ENCODE measurements around the gene VPS54.
A peak's percentile ranks its signal among the peaks of the same experiment; 100 is the strongest.

Gene VPS54

DNA sequence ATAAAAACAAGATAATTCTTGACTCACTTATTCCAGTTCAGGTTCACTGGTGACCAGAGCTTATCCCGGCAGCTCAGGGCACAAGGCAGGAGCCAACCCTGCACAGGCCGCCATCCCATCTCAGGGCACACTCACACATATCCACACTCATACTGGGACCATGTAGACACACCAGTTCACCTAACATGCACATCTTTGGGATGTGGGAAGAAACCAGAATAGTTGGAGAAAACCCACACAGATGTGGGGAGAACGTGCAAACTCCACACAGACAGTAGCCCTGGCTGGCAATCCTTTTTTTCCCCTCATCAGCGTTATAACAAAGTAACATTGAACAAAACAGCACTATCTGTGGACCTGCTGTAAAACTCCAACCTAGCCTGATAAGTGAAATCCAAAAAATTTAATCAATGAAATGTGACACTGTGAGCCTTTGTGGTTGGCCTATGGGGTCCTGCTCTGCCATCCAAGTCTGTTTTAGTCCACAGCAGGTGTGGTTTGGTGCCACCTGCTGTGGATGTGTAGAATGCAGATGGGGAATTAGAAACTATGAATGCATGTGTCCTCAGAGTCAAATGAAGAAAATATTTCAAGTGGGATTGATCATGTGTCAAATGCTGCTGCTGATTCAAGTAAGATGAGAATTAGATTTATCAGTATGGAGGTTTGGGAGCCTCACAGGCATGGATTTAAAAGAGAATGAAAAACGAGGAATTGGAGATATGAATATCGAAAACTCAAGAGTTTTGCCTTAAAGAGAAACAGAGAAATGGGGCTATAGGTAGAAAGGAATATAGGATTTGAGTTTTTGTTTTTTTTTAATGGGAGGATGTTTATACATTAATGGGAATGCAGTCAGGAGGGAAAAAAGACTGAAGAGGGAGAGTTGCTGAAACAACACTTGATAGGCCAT, 130.5 kb downstream of the VPS54 start:
- Mint-ChIP-seq H3K4me1 (ENCODE audit: low read depth) (peaks cover 11% of the 10 kb centered on the region), H3K27me3 (ENCODE audit: low read depth) (no peaks in the 10 kb centered on the region), H3K27ac (peak overlapping the region; percentile 4), H3K4me3 (no peak overlapping the region), H3K36me3 (ENCODE audit: low read depth) (peaks cover 72% of the 10 kb centered on the region), H3K9me3 (no peaks in the 10 kb centered on the region)
- DNase-seq (ENCODE audit: low spot score) = peak; percentile 17

DNA sequence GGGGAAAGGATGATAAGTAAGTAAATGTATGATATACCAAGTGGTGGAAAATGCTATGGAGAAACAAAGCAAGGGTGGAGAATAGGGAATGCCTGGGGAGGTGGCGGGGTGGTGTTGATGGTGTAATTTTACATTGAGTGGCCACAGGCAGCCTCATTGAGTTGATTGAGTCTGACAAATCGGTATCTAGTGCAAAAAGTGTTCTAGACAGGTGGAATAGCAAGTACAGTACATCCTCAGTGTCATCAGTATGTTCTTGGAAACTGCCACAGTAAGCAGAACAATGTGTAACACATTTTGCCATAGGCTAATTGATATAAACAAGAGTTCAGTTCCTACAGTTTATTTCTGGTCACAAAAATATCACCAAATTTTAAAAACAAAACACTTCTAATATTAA, 131.2 kb downstream of the VPS54 start:
- Mint-ChIP-seq H3K27ac (no peak overlapping the region), H3K36me3 (ENCODE audit: low read depth) (peaks cover 71% of the 10 kb centered on the region)
- no peak for DNase-seq (ENCODE audit: low spot score)

DNA sequence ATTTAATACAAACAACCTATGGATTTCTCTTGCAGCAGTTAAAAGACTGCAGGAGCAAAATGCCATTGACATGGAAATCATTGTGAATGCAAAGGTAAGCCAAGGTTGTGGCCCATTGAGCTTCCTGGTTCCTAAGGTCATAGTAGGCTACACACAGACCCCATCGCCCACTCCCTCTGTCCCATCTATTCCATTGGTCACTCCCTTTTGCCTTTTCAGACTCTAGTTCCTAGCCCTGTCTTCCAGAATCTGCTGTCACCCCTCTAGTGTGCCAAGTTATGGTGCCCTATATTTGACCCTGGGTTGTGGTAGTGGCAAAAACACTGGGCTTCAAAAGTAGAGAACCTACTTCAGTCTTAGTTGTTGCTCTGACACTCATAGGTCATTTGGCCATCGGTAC, 132.8 kb downstream of the VPS54 start:
- no peak overlapping the region for H3K4me3 Mint-ChIP-seq
- H3K27ac Mint-ChIP-seq = no peak overlapping the region
- H3K27me3 Mint-ChIP-seq (ENCODE audit: low read depth) = no peaks in the 10 kb centered on the region
- peaks cover 68% of the 10 kb centered on the region for H3K36me3 Mint-ChIP-seq (ENCODE audit: low read depth)
- H3K9me3 Mint-ChIP-seq = no peaks in the 10 kb centered on the region
- H3K4me1 Mint-ChIP-seq (ENCODE audit: low read depth) = peaks cover 22% of the 10 kb centered on the region
- DNase-seq (ENCODE audit: low spot score) = no peak

More for the DNA sequence above, 131.2 kb downstream of the VPS54 start:
- Mint-ChIP-seq H3K4me3 (no peak overlapping the region), H3K27me3 (ENCODE audit: low read depth) (no peaks in the 10 kb centered on the region), H3K9me3 (no peaks in the 10 kb centered on the region), H3K4me1 (ENCODE audit: low read depth) (peaks cover 12% of the 10 kb centered on the region)

DNA sequence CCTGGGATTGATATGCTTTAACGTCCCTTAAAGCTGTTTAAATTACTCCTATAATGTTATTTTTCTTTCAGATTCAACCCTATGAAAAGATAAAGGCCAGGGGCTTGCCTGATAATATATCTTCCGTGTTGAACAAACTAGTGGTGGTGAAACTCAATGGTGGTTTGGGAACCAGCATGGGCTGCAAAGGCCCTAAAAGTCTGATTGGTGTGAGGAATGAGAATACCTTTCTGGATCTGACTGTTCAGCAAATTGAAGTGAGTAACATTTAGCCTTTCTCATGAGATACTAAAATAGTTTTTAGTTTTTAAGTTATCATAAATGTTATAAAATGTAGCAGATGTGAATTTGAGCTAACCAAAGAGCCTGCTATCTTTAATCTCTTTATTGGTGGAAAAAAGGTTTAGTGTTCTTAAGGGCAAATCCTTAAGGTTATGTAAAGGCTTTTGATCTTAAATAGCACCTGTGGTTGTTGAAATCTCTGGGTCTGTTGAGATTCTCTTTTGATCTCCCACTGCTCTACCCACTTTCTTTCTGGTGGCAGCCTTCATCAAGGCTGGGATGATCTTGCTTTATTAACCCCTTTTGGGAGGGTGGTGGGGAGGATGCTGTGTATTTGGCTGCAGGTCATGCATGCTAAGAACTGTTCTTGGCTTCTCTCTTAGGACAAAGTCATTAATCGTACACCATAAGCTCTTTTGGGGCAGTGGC, 136.7 kb downstream of the VPS54 start:
- H3K4me3 Mint-ChIP-seq = no peak overlapping the region
- DNase-seq (ENCODE audit: low spot score) = no peak
- no peaks in the 10 kb centered on the region for H3K9me3 Mint-ChIP-seq
- peak overlapping the region; percentile 9 for H3K27ac Mint-ChIP-seq
- H3K27me3 Mint-ChIP-seq (ENCODE audit: low read depth) = no peaks in the 10 kb centered on the region
- peaks cover 41% of the 10 kb centered on the region for H3K36me3 Mint-ChIP-seq (ENCODE audit: low read depth)
- peaks cover 23% of the 10 kb centered on the region for H3K4me1 Mint-ChIP-seq (ENCODE audit: low read depth)

DNA sequence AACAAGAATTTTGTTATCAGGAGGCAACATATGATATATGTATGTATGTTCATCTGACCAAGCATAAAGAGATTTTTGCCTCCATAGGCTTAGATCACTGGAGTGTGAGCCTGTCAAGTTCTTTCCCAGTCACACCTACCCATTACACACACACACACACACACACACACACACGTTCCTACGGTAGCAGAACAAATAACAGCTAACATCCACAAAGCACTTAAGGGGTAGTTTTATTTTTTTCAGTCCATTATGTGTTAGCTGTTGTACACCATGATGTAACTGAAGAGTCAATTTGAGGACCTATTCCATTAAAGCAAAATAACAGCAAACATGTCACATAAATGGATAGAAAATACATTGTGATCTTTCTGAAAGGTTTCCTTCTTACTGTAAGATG, 138.0 kb downstream of the VPS54 start:
- Mint-ChIP-seq H3K27me3 (ENCODE audit: low read depth) (no peaks in the 10 kb centered on the region), H3K4me3 (no peak overlapping the region), H3K36me3 (ENCODE audit: low read depth) (peaks cover 45% of the 10 kb centered on the region), H3K27ac (peak overlapping the region; percentile 32), H3K9me3 (no peaks in the 10 kb centered on the region), H3K4me1 (ENCODE audit: low read depth) (peaks cover 27% of the 10 kb centered on the region)
- DNase-seq (ENCODE audit: low spot score) = no peak

DNA sequence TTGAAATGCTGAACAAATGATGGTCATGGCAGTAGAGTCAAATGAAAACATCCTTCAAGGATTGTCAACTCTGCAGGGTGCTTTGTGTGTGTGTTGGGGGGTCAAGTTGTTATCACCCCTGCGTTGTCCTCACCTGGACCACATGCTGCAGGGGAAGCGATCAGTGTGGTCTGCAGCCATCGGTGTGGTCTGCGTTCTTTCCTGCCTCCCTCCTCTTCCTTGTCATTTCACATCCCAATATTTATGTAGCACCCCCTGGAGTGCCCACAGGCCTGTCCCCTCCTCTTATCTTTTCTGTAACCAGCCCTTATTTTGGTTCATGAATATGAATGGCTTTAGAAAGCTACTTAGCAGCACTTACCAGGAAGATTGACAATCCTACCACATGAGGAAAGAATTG, 138.6 kb downstream of the VPS54 start:
- no peaks in the 10 kb centered on the region for H3K9me3 Mint-ChIP-seq
- DNase-seq (ENCODE audit: low spot score) = no peak
- H3K27me3 Mint-ChIP-seq (ENCODE audit: low read depth) = no peaks in the 10 kb centered on the region
- H3K27ac Mint-ChIP-seq = no peak overlapping the region
- H3K36me3 Mint-ChIP-seq (ENCODE audit: low read depth) = peaks cover 47% of the 10 kb centered on the region
- H3K4me3 Mint-ChIP-seq = no peak overlapping the region
- peaks cover 29% of the 10 kb centered on the region for H3K4me1 Mint-ChIP-seq (ENCODE audit: low read depth)

DNA sequence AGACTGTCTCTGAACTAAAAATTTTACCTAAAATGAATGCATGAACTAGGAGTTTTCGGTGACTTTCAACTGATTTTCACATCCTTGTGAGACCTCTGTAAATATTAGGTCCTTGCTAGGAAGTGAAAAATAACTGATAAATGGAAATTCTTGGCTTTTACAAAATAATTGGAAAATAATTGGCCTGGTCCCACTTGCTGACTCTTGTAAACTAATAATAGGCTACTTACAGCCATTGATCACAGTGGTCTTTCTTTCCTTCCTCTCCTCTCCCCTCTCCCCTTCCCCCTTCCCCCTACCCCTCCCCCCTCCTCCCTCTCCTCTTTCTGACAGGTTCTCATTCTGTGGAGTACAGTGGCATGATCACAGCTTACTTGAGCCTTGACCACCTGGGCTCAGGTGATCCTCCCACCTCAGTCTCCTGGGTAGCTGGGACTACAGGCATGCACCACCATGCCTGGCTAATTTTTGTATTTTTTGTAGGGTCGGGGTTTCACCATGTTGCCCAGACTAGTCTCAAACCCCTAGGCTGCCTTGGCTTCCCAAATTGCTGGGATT, 139.3 kb downstream of the VPS54 start:
- Mint-ChIP-seq H3K9me3 (no peaks in the 10 kb centered on the region), H3K36me3 (ENCODE audit: low read depth) (peaks cover 45% of the 10 kb centered on the region), H3K27me3 (ENCODE audit: low read depth) (no peaks in the 10 kb centered on the region), H3K27ac (no peak overlapping the region), H3K4me3 (no peak overlapping the region), H3K4me1 (ENCODE audit: low read depth) (peaks cover 30% of the 10 kb centered on the region)
- no peak for DNase-seq (ENCODE audit: low spot score)

DNA sequence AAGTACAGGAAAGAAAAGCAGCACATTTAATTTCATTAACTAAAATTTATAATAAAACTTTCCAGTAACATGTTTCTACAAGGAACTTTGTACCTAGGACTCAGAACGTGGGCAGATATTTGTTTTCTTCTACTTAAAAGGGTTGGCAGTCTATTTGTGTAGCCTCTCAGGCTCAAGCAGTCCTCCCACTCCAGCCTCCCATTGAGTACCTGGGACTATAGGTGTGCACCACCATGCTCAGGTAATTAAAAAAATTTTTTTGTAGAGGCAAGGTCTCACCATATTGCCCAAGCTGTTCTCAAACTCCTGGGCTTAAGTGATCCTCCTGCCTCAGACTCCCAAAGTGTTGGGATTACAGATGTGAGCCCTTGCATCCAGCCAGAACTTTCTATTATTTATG, 140.7 kb downstream of the VPS54 start:
- H3K4me1 Mint-ChIP-seq (ENCODE audit: low read depth) = peaks cover 34% of the 10 kb centered on the region
- H3K4me3 Mint-ChIP-seq = no peak overlapping the region
- peaks cover 47% of the 10 kb centered on the region for H3K36me3 Mint-ChIP-seq (ENCODE audit: low read depth)
- peaks cover 6% of the 10 kb centered on the region for H3K9me3 Mint-ChIP-seq
- DNase-seq (ENCODE audit: low spot score) = no peak
- no peaks in the 10 kb centered on the region for H3K27me3 Mint-ChIP-seq (ENCODE audit: low read depth)
- H3K27ac Mint-ChIP-seq = no peak overlapping the region

DNA sequence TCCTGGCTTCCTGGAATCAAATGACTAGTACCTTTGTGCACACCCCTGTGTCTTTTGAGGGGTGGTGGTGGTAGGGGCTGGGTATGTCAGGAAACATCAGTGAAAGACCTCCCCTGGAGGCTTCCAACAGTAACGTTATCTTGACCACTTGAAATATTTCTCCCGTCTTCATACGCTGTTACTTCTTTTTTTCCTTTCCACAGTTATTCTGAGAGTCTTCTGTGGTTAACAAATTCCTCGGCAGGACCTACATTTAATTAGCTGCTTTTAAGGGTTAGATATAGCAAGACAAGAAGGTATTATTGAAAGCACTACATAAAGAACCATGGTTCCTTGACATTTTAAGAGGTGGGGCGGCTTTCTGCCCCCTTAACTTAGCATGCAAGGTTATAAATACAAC, 142.9 kb downstream of the VPS54 start:
- no peak overlapping the region for H3K4me3 Mint-ChIP-seq
- peaks cover 56% of the 10 kb centered on the region for H3K36me3 Mint-ChIP-seq (ENCODE audit: low read depth)
- DNase-seq (ENCODE audit: low spot score) = no peak
- peaks cover 9% of the 10 kb centered on the region for H3K9me3 Mint-ChIP-seq
- no peaks in the 10 kb centered on the region for H3K27me3 Mint-ChIP-seq (ENCODE audit: low read depth)
- peaks cover 22% of the 10 kb centered on the region for H3K4me1 Mint-ChIP-seq (ENCODE audit: low read depth)
- H3K27ac Mint-ChIP-seq = no peak overlapping the region

DNA sequence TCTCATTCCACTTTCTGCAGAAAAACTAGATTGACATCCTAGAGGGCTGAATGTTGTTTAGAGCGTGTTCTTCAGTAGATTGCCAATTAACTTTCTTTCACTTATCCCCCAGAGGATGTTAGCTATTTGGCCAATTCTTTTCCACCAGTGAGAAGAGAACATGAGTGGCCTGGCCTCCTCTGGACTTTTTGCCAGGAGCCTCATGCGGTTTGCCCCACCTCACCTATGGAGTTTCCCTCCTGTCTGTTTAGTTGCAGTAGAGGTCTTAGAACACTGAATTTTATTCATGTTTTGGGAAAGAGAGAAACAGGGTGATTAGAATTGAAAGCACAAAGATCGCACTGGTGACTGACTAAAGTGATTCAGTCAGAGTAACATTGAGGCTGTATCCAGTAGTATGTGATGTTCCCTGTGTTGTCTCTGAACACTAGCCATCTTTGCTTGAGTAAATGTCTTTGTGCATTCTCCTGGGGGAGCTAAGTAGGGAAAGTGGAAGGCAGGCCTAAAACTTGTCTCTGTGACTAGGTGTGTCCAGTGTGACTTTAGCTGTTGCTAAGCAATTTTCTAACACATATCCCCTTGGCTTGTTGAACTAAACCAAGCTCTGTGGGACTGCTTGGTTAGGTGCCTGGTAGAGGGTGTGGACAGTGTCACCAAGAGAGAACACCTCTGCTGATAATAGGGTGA, 143.5 kb downstream of the VPS54 start:
- H3K4me3 Mint-ChIP-seq = no peak overlapping the region
- DNase-seq (ENCODE audit: low spot score) = no peak
- H3K9me3 Mint-ChIP-seq = peaks cover 9% of the 10 kb centered on the region
- no peaks in the 10 kb centered on the region for H3K27me3 Mint-ChIP-seq (ENCODE audit: low read depth)
- H3K36me3 Mint-ChIP-seq (ENCODE audit: low read depth) = peaks cover 53% of the 10 kb centered on the region
- peak overlapping the region; percentile 43 for H3K27ac Mint-ChIP-seq
- peaks cover 16% of the 10 kb centered on the region for H3K4me1 Mint-ChIP-seq (ENCODE audit: low read depth)

DNA sequence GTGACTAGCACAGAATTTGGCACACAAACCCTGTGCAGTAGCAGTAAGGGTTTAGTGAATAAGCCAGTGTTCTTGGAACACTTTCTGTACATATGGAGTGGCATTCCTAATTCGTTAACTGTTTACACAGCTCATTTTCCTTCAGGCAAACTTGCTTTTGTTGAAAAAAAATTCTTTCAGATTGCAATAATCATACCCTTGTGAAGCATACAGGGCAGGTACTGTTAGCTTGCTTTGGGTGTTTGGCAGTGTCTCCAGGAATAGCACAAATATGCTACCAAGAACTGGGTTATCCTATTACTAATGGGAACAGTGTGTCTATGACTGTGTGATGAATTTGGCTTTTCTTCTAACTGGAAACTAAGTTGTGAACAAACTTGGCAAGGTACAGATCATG, 144.1 kb downstream of the VPS54 start:
- peak overlapping the region; percentile 2 for H3K27ac Mint-ChIP-seq
- peaks cover 58% of the 10 kb centered on the region for H3K36me3 Mint-ChIP-seq (ENCODE audit: low read depth)

DNA sequence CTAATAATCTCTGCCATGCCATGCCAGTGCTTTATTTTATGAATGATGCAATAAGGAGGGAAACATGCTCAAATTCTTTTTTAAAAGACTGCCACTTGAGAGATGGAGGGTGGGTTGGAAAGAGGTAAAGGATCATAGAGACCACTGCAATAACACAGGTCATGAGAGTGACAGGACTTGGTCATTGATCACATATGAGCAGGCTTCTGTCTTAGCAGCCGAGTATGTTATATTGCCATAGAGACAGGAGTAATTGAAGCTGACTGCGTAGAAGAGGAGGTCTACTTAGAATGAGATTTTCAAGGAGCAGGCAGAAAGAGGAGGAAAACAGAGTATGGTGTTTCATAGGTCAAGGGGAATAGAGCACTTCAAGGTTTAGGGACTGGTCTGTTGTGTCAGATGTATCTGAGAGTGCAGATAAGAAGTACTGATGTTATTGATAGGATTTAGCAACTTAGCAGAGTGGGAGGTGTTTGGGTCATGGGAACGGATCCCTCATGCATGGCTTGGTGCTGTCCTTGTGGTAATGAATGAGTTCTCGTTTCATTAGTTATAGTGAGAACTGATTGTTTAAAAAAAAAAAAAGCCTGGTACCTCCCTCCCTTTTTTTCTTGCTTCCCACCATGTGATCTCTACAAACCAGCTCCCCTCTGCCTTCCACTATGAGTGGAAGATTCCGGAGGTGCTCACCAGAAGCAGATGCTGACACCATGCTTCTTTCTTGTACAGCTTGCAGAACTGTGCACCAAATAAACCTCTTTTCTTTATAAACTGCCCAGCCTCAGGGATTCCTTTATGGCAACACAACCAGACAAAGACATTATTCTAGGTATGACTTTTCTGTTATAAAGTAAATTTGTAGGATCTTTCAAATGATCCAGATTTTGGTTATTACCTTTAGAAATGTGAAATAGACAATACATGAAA, 144.8 kb downstream of the VPS54 start:
- H3K4me3 Mint-ChIP-seq = no peak overlapping the region
- H3K36me3 Mint-ChIP-seq (ENCODE audit: low read depth) = peaks cover 60% of the 10 kb centered on the region
- peak overlapping the region; percentile 4 for H3K27ac Mint-ChIP-seq
- no peak for DNase-seq (ENCODE audit: low spot score)
- H3K4me1 Mint-ChIP-seq (ENCODE audit: low read depth) = peaks cover 15% of the 10 kb centered on the region
- H3K27me3 Mint-ChIP-seq (ENCODE audit: low read depth) = no peaks in the 10 kb centered on the region
- H3K9me3 Mint-ChIP-seq = peaks cover 9% of the 10 kb centered on the region

More for the DNA sequence above, 144.1 kb downstream of the VPS54 start:
- H3K4me1 Mint-ChIP-seq (ENCODE audit: low read depth) = peaks cover 15% of the 10 kb centered on the region
- H3K9me3 Mint-ChIP-seq = peaks cover 9% of the 10 kb centered on the region
- no peaks in the 10 kb centered on the region for H3K27me3 Mint-ChIP-seq (ENCODE audit: low read depth)
- H3K4me3 Mint-ChIP-seq = no peak overlapping the region
- no peak for DNase-seq (ENCODE audit: low spot score)

Data from T-helper 2 cell treated with Interferon-gamma antibody and Interleukin-4, amounts not matched to agents 5 μg/mL and 100 μg/mL, for 36 hours (primary cell).